Measurements from ENCODE around the gene SP6. TPM values are rescaled to one million over a fixed set of nuclear protein-coding genes. Genes with fewer than 3 reads are reported as not detected.

Gene SP6
- total and polyA plus RNA-seq, 8 donors = 0.31 to 3.0 (median 0.38) TPM; not detected in 3

DNA sequence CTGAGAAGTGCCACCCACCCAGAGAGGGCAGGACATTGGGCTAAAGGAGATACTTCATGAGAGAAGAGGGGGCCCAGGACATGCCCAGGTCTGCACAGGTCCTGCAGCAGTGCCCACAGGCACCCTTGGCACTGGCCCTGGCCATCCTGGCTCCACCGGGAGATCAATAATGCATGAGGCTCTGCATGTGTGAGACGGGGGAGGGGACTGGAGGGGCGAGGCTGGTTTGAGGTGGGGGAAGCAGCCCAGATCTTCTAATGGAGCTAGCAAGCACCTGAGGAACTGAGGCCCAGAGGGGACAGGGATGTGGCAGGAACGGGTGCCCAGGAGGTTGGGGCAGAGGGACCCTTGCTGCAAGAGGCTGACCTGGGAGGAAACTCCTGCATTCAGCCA lies 29.9 kb downstream of the SP6 start:
- DNase-seq = no peak
- H3K9me3 ChIP-seq = no peaks in the 10 kb centered on the region
- TF ChIP-seq EP300 (IDR thresholded peaks at IDR 0.05) (no peak), POLR2AphosphoS5 (IDR thresholded peaks at IDR 0.05) (no peak), POLR2A (IDR thresholded peaks at IDR 0.05) (no peak)
- TF ChIP-seq, protein P1, sequence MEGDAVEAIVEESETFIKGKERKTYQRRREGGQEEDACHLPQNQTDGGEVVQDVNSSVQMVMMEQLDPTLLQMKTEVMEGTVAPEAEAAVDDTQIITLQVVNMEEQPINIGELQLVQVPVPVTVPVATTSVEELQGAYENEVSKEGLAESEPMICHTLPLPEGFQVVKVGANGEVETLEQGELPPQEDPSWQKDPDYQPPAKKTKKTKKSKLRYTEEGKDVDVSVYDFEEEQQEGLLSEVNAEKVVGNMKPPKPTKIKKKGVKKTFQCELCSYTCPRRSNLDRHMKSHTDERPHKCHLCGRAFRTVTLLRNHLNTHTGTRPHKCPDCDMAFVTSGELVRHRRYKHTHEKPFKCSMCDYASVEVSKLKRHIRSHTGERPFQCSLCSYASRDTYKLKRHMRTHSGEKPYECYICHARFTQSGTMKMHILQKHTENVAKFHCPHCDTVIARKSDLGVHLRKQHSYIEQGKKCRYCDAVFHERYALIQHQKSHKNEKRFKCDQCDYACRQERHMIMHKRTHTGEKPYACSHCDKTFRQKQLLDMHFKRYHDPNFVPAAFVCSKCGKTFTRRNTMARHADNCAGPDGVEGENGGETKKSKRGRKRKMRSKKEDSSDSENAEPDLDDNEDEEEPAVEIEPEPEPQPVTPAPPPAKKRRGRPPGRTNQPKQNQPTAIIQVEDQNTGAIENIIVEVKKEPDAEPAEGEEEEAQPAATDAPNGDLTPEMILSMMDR (IDR thresholded peaks at IDR 0.05) = no peak
- H3K36me3 ChIP-seq = peaks cover 55 to 70% (median 68%) of the 10 kb centered on the region in 4 donors
- H3K4me3 ChIP-seq = peak overlapping the region; percentile 59 to 77 (median 70)
- WGBS, 5 donors = 0 to 9% (median 3%) methylated on average over 4 of the region's 4 CpGs
- intact Hi-C loops (cut with DNase I; ENCODE audit: low total_unique reads) = no loop called here
- peaks cover 16 to 42% (median 33%) of the 10 kb centered on the region in 4 donors for H3K4me1 ChIP-seq
- H3K27ac ChIP-seq = peak overlapping the region; percentile 63 to 88 (median 87)
- H3K27me3 ChIP-seq = no peaks in the 10 kb centered on the region

DNA sequence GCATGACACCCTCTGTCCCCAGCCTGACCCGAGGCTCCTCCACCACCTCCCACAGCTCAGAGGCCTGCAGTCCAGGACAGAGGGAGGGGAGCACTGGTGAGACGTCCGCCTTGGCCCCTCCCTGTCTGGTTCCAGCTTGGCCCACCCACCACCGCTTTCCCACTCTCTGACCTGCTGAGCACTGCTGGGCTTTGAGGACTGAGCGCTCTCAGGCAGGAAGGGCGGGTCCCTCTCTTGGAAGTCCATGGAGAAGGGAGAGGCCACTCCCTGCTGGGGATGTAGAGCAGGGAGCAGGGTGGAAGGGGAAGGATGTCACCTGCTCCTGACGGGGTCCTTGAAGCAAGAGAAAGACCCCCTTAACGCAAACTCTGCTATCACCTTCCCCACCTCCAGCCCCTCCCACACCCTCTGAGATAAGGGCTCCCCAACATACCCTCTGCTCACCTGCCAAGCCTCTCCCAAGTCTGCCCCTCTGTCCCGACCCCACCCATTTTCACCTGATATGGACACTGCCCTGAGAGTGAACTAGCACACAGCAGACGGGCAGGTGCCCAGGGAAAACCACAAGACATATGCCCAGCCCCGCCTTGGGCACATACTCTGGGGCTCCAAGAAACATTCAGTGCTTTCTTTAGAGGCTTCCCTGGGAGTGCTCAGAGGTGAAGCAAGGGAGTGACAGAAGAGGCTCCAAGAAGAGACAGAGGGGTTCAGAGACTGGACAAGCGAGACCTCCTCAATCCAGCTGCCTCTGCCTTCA lies 30.8 kb downstream of the SP6 start:
- Histone ChIP-seq H3K27me3 (no peaks in the 10 kb centered on the region), H3K36me3 (peaks cover 56 to 70% (median 68%) of the 10 kb centered on the region in 4 donors)
- peak; percentile 81 to 84 for DNase-seq

GRCh38 chr17:47819475-47819874 lies 31.5 kb downstream of the SP6 start:
- H3K36me3 ChIP-seq = peaks cover 60 to 71% (median 68%) of the 10 kb centered on the region in 4 donors

More for the DNA sequence above, 30.8 kb downstream of the SP6 start:
- TF ChIP-seq EP300 (IDR thresholded peaks at IDR 0.05) (no peak), POLR2A (IDR thresholded peaks at IDR 0.05) (peak in 1 of 4 donors; percentile 43), POLR2AphosphoS5 (IDR thresholded peaks at IDR 0.05) (peak in 2 of 3 donors; percentile 58 to 73)
- TF ChIP-seq, protein P1 (IDR thresholded peaks at IDR 0.05) = no peak
- H3K4me3 ChIP-seq = peak overlapping the region; percentile 59 to 77 (median 70)
- H3K27ac ChIP-seq = peak overlapping the region; percentile 63 to 88 (median 87)
- 28 to 49% (median 39%) methylated on average over 12 of the region's 12 CpGs for WGBS, 5 donors
- peaks cover 16 to 45% (median 33%) of the 10 kb centered on the region in 4 donors for H3K4me1 ChIP-seq
- intact Hi-C loops (cut with DNase I; ENCODE audit: low total_unique reads) = no loop called here
- H3K9me3 ChIP-seq = no peaks in the 10 kb centered on the region

DNA sequence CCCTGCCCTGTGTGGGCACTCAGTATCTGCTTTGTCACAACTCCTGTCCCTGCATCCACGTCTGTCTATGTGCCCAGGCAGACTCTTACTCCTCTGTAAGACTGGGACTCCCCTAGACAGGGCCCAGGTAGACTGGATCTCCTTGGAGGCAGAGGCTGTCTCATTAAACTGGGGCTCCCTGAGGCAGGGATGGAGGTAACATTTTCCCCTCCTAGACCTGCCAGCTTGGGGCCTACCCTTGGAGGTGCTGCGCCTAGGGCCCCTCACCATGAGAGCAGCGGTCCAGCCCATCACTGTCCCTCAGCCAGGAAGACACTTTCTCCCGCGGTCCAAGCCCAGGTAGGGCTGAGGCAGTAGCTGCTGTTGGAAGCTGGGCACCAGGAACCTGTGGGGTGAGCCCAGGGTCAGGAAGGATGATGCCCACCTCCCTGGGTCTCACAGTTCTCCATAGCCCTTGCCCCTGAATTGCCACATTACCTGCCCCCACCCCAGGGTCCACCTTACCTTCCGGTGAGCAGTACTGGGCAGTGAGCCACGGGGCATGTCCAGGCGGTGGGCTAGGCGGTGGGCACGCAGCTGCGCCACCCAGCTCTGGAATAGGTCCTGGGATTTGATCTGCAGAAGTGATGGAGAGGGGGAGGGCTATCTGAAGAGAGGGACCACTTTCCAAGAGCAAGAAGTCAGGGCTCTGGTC lies 32.8 kb downstream of the SP6 start:
- H3K27me3 ChIP-seq = no peaks in the 10 kb centered on the region
- H3K4me1 ChIP-seq = peaks cover 16 to 52% (median 36%) of the 10 kb centered on the region in 4 donors
- no peak overlapping the region for H3K4me3 ChIP-seq
- no peaks in the 10 kb centered on the region for H3K9me3 ChIP-seq
- 90 to 96% (median 95%) methylated on average over 11 of the region's 11 CpGs for WGBS, 5 donors
- no peak overlapping the region for H3K27ac ChIP-seq
- TF ChIP-seq POLR2A (IDR thresholded peaks at IDR 0.05) = no peak
- TF ChIP-seq POLR2AphosphoS5 (IDR thresholded peaks at IDR 0.05) = no peak
- TF ChIP-seq EP300 (IDR thresholded peaks at IDR 0.05) = no peak
- TF ChIP-seq, protein P1 (IDR thresholded peaks at IDR 0.05) = no peak
- H3K36me3 ChIP-seq = peaks cover 60 to 71% (median 68%) of the 10 kb centered on the region in 4 donors
- intact Hi-C loops (cut with DNase I; ENCODE audit: low total_unique reads) = no loop called here
- DNase-seq = no peak

More at GRCh38 chr17:47819475-47819874, 31.5 kb downstream of the SP6 start:
- 54 to 73% (median 69%) methylated on average over 8 to 10 of the region's 10 CpGs for WGBS, 5 donors
- Histone ChIP-seq H3K4me3 (peak overlapping the region in 3 of 4 donors; percentile 17 to 77 (median 59)), H3K9me3 (no peaks in the 10 kb centered on the region), H3K27ac (peak overlapping the region in 4 of 5 donors; percentile 82 to 88 (median 87)), H3K4me1 (peaks cover 16 to 45% (median 34%) of the 10 kb centered on the region in 4 donors), H3K27me3 (no peaks in the 10 kb centered on the region)
- TF ChIP-seq, protein P1 (IDR thresholded peaks at IDR 0.05) = no peak
- TF ChIP-seq POLR2A (IDR thresholded peaks at IDR 0.05) = no peak
- TF ChIP-seq POLR2AphosphoS5 (IDR thresholded peaks at IDR 0.05) = no peak
- no peak for TF ChIP-seq EP300 (IDR thresholded peaks at IDR 0.05)
- intact Hi-C loops (cut with DNase I; ENCODE audit: low total_unique reads) = no loop called here
- DNase-seq = no peak
